HG02588 (cell line): ENCODE measurements around the gene SV2B.

Experiments used
- ATAC-seq: cut with Tn5 transposase; IDR thresholded peaks from one replicate; pipeline ENCODE4 v1.9.1; 2021; ENCODE audit warnings: mild to moderate bottlenecking, moderate library complexity; ENCODE audit not compliant: unreplicated experiment

Gene SV2B

DNA sequence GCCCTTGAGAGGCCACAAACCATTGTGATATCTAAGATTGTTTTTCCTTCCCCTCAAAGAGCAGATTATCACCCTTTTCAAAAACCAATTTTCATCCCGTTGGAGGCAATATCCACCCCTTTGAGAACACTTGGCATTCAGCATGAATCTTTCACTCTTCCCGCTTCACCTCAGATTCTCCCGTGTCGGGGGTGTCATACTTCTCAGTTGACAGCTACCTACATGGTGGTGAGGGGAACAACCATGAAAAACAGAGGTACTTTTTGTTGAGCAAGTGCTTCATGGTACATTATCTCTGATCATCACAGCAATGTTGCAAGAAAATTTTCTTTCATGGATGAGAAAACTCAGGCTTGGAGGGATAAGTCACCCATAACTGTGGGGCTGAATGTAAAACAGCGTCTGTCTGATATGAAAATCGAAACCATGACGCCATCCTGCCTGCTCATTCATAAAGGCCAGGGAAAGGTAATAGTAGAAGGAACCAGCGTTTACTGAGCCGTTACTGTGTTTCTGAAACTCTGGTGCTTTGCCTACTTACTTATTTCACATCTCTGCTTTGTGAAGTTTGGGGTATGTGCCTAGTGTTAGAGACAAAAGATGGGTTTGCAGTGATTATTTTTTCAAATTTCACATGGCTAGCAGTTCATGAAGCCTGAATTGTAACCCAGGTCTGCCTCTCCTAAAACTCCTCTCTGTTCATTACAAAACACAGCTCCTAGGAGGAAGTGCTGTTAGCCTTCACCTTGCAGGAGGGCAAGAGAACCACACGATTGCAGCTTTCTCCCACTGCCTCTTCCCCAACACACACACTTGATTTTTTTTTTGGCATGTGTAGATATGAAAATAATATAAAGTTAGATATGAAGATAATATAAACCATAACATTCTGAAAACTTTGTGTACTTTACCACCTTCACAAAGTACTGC is 35.4 kb downstream of the SV2B start:
- peak; percentile 74 for ATAC-seq

DNA sequence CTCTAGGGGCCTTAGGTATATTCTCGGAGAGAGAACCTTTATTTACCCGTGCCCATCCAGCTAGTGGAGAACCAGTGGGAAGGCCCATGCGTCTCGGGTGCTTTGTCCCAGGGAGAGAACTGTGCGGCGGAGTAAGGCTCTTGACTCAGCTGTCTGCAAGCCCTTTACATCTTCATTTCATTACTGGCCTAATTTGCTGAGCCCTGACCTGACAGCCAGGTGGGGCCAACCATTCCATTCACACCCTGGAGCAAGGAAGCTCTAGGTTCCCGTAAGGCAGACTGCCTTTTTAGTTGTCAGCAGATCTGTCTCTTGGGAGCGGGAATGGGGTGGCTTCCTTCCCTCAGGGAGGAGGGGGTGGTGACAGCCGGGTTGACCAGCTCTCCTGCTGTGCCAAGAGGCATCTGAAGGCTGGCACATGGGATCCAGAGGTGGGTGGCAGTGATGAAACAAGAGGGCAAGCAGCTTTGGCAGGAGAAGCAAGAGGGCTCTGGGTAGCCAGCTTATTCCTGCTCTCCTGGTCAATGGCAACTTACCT is 36.4 kb downstream of the SV2B start:
- ATAC-seq, result no peak

DNA sequence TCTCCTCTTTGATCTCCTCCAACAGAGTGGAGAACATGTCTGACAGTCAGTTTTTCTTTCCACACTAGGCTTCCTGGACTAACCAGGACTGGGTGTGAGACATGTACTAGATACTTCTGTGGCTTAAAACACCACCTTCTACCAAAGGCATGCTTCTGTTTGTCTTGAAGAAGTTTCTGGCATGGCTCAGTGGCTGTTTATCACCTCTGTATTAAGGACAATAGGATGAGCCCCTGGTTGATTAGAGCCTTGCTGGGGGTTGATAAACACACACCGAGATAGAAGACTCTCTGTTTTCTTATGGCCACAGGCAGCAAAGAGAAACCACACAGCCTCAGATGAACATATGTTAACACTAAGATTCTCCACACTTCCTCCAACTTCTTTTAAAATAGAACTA is 40.5 kb downstream of the SV2B start:
- no peak for ATAC-seq

GRCh38 chr15:91141097-91141496 is 41.0 kb downstream of the SV2B start:
- no peak for ATAC-seq

GRCh38 chr15:91142106-91142744 is 42.2 kb downstream of the SV2B start:
- no peak for ATAC-seq

DNA sequence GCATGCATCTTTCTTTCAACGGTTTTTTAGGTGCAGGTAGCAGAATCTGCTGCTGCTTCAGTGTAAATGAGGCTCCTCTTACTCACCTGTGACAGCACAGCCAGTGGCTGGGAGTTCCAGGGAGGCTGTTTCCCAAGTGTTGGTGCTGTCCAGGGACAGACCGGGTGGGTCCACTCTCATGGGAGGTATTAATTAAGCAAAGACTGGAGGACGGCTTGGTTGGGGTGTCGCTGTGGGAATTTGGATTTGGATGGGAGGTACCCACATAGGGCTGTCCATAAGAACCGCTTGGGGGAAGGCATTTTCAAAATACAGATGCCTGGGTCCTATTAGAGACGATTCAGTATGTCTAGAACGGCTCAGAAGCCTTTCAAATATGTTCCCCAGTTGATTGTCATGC is 42.9 kb downstream of the SV2B start:
- no peak for ATAC-seq

DNA sequence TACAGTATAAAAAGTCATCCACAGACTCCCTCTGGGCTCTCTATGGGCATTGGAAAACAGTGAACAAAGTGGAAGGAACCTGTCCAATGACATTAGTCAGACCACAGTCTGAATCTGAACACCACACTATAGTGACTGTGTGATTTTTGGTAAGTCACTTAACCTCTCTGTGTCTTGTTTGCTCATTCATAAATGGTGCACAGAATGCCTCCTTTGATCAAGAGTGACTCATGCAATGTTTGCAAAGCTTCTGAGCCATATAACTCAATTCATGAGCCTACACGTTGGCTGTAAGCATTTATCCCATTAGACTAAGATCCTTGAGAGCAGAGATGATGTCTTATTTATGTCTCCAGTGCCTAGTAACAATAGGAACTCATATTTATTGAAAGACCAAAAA is 46.7 kb downstream of the SV2B start:
- ATAC-seq, result no peak

DNA sequence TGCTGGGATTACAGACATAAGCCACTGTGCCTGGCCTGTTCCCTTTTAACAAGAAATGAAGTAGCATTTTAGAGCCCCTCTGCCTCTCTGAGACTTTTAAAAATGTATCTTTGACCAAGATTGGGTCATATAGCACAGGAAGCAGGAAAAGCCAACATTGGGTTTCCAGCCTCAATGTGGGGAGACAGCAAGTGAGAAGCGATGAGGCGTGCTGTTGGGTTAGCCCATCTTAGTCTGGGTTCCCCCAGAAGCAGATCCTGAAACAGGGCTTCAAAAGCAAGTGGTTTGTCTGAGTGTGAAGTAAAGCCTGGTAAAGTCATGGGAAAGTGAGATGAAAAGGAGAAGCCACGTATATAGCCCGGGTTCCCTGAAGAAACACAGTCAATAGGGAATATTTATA is 48.2 kb downstream of the SV2B start:
- ATAC-seq, result no peak

DNA sequence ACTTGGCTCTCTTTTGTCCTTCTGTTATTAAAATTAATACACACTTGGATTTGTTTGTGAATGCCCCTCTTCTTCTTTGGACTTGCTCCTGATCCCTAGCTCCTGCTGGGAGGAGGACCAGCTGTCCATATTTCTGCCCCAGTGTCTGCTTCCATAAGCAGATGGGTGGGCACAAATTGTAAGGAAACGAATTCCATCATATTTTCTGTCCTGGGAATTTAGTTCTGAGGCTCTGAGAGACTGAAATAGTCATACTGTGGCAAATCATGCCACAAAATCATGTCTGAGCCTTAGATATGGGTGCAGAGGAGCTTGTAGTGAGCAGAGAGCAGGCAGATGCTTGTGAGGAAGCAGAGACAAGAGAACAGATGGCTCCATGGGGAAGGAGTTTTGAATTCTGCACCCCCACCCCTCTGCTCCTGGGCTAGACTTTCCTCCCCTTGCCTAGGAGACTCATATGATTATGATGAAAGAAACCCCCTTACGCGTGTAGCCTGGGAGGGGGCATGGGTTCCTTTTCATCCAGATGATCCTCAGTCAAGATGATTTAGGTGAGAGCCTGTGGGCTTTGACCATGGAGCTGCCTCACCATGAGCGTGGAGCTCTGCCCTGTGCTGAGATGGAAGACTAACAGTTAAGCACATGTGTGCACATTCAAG is 50.6 kb downstream of the SV2B start:
- ATAC-seq, result no peak

- no peak for ATAC-seq
These were observed 51.9 kb downstream of the SV2B start for GRCh38 chr15:91151781-91152563.

GRCh38 chr15:91152896-91153581 is 53.0 kb downstream of the SV2B start:
- no peak for ATAC-seq

DNA sequence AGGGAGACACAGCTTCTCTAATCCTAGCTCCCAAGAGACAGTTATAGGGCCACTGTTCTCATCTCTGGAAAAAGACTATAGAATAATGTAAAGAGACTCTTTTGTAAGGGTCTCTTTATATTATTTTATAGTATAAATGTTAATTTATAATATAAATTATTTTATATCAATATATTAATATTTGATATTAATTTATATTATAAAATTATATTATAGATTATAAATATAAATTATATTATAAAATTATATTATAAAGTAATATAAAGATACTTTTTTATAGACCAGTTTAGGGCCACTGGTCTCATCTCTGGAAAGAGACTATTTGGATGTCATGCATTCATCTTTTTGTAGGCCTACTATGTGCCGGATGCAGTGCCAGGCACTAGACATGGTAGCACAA is 53.9 kb downstream of the SV2B start:
- no peak for ATAC-seq

GRCh38 chr15:91156175-91156726 is 56.2 kb downstream of the SV2B start:
- ATAC-seq, result no peak

- no peak for ATAC-seq
These were observed 58.6 kb downstream of the SV2B start for GRCh38 chr15:91158415-91159394.

GRCh38 chr15:91165850-91166249 is 65.8 kb downstream of the SV2B start:
- ATAC-seq, result no peak

GRCh38 chr15:91168457-91168856 is 68.4 kb downstream of the SV2B start:
- ATAC-seq, result no peak

DNA sequence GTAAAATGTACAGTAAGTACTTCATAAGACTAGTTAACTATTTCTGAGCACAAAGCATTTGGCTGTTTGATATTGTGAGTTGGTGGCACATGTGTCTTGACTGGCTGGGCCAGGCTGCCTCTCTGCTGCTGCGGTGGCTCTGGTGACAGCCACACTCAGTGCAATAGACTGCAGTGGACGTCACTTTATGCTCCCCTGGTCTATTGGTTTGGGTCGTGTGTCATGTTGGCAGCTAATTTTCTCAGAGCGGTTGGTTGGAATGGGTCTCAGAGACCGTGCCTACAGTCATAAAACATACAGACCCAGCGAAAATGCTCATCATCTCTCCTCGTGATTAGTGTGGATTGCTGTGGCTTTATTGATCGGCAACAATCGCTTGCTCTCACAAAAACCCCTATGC is 71.3 kb downstream of the SV2B start:
- no peak for ATAC-seq

DNA sequence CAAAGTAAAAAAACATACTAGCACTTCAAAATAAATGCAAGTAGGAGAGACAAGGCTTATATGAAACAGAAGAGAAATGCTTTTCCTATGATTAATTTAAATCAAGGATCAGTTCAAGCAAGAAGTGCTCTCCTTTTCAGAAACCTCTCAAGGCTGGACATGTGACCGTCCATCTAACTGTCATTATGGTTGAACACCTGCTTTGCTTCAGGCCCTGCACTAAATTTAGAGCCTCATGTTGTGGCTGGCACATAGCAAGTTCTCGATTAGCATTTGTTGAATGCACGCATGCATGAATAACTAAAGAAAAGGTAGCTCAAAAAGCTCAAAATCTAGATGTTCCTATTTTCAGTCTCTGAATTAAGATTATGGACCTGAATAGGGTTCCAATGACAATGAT is 82.0 kb downstream of the SV2B start:
- no peak for ATAC-seq

GRCh38 chr15:91183596-91183995 is 83.5 kb downstream of the SV2B start:
- ATAC-seq, result no peak
